NCI-H82 treated with DMSO at 0.1 percent for 48 hours (cell line): Measurements from ENCODE around the gene VAC14.

Experiments used
- DNase-seq: peaks from one replicate; lab custom pipeline; 2025; ENCODE audit not compliant: unreplicated experiment; lab: John Stamatoyannopoulos, UW

VAC14 gene

DNA sequence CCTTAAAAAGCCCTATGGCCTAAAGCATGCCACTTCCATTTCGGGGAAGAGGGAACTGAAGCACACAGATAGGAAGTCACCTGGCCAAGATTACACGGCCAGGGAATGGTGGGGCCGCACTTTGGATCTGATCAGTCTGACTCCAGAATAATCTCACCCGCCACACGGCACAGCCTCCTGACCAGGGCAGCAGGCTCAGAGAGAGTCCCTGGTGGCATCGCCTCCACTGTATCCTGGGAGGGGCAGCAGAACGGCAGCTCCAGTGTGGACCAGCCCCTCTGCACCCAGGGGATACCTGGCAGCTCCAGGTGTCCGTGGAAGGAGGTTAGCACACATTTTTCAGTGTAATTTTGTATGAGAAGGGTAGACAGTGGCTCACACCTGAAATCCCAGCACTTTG, 35.5 kb downstream of the VAC14 start:
- no peak for DNase-seq

DNA sequence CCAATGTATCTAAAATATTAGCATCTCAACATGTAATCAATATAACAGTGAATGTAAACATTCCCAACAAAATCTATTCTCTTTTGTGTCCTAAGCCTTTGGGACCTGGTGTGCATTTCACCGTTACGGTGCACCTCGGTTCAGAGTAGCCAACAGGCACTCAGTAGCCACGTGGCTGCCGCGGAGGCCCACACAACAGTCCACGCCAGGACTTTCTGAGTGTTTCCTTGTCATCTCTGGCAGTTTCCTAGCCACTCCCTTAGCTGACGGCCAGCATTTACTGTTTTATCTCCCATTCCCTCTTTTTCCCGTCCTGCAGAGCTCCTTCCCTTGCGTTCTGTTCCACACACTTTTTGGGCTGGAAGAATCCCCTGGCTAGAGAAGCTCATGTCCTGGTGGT, 36.3 kb downstream of the VAC14 start:
- no peak for DNase-seq

DNA sequence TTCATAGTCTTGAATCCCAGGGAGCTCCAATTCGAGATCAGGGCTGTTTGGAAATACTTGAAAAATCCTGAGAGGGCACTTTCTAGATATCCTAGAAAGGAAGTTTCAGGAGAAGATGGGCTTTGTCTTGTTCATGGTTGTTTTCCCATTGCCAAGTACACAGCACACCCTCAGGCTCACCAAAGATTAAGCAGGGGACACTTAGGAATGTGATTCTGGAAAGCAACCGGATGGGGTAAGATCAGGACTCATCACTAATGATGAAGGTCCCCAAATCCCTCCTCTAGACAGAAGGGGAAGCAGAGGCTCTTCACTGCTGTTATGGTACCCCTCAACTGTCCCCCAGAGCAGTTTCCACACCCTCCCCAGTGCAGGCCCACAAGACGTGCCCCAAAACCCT, 40.7 kb downstream of the VAC14 start:
- no peak for DNase-seq

DNA sequence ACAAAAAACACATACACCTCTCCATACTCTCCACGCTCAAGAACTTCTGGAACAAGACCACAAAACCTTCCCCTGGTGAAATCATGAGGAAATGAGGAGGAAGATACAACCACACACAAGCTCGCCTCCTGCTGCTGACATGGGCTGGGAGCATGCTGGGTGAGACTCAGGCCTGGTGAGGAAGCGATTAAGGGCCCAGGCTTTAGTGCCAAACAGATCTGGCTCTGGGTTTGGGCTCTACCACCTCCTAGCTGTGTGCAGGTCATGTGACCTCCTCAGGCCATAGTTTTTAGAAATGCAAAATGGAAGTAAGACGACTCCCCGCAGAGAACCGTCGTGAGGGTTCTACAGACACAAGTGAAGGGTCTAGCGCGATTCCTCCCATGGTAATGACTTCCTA, 41.3 kb downstream of the VAC14 start:
- DNase-seq: no peak

DNA sequence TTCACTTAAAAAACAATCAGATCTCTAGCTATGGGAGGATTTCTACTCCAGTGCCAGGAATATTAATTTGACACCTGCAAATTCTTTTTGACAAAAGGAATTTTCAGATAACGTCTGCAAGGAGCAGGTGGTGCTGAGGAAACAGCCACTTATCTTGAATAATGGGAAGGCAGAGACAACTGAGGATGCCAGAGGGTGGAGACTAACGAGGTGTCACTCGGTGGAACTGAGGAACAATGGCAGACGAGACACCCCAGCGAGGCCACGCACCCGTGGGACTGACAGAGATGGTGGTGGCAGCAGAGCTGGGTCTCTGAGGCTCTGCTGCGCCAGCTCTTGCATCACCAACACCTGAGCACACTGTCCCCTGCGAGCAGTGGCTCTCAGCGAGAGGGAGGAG, 42.2 kb downstream of the VAC14 start:
- DNase-seq: no peak

DNA sequence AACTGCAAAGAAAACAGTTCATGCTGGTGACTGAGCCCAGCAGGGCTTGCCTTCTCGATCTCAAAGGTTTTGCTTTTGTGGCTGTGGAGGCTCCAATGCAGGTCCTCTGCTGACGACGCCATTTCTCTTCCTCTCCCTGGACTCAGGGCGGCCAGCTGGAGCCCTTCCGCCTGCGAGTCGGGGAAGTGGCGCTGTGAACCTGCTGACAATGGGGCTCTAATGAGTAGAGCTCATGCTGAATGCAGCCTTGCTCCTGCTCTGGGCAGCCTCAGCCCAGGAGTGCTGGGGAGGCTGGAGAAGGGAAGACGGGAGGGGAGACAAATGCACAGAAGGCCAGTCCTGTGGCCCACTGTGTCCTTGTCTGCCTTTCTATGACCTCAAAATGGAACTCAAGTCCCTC, 43.8 kb downstream of the VAC14 start:
- DNase-seq: no peak

DNA sequence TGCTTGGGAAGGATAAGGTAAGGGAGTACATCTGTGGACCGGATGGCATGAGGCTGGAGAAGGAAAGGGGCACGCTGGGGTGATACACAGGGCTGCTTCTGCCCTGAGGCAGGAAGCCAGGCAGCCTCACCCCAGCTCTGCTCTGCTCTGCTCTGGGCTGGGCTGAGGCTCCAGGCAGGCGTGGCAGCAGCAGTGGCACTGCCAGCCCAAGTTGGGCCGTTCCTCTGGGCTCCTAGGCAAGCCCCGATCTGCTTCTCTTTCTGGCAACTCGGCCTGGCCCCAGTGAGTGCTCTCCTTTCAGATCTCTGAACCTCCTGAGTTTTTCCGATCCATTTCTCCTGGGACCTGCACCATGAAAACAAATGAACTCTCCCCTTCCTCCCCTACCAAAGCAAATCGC, 44.9 kb downstream of the VAC14 start:
- DNase-seq: no peak

DNA sequence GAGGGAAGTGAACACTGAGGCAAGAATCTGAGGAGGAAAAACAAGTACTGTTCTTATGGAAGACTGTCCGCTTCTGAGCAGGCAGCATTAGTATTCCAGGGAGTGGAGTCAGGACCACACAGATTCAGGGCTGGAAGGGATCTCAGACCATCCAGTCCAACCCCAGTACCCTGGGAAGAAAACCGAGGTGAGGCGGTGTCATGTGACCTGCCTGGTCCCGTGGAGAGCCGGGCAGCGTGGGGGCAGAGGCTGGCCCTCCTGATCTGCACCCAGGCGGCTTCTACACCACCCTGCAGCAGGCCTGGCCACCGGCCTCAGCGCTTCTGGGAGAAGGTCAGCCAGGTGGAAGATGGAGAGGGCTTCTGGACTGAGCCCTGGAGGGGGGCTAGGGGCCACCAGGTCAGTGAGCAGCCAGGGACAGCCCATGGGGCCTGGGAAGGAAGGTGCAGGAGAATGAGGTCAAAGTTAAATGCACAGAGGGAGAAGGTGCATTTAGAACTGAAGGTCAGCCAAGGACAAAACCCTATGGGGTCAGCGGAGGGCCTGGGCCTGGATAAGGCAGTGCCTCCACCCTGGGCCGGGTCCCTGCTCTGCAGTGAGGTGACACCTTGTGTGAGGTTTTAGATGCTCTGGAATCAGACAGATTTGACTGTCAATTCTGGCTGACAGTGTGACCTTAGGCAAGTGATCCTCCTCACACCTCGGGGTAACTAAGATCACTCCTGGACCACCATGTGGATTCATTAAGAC, 45.9 kb downstream of the VAC14 start:
- no peak for DNase-seq

DNA sequence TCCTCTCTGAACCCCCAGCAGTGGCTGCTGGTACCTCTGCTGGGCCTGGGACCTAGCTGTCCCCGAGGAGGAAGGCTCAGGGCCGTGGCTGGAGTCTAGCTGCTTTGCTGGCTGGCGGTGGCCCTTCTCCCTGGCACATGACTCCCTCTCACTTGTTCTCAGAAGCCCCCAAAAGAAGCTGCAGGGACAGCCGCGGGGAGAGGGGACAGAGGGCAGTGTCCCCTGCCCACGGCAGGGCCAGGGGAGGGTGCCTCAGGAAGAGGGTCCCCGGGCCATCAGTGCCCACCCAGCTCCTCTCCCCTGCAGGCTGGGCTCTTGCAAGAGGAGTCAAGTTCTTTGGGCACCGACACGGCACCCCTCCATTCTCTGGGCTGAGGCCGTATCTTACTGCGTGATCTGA, 46.6 kb downstream of the VAC14 start:
- DNase-seq: no peak

DNA sequence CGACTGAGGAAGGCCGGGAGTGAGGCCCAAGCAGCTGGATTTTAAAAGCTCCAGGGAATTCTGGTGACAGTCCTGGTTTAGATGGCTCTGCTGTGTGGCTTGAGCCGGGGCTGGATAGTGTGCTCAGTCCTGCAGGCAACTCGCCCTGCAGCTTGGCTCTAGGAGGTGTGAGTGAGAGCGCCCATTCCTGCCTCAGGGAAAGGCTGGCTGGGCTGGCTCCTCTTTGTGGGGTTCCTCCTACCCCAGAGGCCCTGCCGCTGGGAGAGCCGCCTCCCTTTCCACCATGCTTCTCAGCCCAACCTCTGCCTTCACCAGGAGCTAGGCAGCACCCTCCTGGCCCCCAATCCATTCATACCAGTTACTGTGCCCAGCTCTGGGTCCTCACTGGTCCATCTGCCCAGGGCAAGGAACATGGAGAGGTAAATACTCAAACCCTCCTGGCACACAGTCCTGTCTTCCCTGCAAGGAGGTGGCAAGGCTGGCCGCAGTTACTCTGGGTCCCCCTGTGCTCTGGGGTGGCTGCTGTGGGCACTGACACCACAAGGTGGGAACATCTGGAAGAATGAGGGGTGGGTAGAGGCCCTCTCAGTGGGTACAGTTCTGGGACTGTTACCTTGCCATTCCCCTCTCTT, 47.1 kb downstream of the VAC14 start:
- no peak for DNase-seq

DNA sequence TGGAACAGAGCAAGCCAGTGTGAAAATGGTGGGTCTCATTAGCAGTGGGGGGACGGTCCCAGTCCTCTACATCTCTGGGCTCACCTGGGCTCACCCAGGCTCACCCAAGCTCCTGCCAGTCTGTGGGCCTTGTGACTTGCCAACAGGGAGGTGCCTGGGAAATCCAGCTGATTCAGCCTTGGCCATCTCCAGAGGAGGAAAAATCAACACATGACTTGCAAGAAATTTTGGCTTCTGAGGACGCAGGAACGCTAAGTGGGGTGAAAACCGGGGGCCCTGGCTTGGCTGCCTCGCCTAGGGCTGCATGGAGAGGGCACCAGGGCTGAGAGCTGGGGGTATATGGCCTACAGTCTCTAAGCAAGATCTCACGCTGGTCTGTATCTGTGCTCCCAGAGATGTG, 47.7 kb downstream of the VAC14 start:
- DNase-seq: no peak

DNA sequence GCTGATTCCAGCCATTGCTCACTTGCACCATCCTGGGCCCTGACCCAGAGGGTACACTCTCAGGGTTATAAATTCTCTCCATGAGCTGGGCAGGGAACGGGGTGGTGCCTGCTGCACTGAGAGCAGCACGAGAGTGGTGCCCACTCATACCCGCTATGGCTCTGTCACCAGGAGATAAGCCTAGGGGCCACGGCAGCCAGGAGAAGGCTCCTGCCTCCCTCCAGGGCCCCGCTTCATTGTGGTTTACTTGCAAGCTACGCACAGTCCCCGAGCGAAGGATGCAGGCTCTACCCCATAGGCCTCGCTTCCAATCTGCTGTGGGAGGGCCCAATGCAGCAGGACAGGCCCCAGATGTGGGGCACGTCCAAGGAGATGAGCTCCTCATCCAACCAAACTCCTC, 48.5 kb downstream of the VAC14 start:
- no peak for DNase-seq

DNA sequence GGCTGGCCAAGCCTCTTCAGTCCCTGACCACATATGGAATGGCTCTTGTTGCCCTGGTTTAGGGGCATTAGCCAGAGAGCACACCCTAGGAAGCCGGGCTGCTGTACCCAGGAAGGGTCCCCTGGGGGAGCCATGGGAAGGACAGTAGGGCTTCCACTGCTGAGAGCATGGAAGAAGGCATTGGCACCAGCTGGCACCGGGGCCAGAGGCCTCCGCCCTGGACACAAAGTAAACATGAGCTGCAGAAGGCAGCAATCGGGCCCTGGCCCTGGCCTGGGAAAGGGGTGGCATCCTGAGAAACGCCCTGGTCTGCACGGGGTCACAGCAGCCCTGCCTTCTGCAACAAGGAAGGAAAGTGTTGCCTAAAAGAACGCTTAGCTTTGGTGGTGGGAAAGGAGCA, 49.4 kb downstream of the VAC14 start:
- DNase-seq: no peak

DNA sequence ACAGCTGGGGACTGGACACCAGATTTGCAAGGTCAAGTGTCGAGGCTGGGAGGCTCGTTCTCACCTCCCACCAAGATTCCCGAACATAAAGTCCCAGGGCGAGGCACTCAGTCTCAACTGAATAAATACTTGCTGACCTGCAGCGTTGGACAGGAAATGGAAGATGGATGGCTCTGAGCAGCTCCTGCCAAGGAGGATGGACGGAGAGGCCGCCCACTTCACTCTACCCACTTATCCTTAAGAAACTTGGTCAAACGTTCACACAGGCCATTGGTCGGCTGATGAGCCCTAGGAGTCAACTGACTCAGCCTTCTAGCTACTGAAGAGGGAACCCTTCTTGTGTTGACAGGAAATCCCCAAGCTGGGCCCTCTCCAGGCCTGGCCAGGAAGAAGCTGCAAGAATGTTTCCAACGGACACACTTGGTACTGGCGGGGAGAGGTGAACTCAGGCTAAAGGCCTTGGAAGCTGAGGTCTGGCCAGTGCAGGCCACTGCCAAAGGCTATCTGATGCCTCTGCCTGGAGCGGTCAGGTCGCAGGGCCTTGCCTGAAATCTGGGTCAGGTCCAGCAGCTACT, 50.0 kb downstream of the VAC14 start:
- no peak for DNase-seq

DNA sequence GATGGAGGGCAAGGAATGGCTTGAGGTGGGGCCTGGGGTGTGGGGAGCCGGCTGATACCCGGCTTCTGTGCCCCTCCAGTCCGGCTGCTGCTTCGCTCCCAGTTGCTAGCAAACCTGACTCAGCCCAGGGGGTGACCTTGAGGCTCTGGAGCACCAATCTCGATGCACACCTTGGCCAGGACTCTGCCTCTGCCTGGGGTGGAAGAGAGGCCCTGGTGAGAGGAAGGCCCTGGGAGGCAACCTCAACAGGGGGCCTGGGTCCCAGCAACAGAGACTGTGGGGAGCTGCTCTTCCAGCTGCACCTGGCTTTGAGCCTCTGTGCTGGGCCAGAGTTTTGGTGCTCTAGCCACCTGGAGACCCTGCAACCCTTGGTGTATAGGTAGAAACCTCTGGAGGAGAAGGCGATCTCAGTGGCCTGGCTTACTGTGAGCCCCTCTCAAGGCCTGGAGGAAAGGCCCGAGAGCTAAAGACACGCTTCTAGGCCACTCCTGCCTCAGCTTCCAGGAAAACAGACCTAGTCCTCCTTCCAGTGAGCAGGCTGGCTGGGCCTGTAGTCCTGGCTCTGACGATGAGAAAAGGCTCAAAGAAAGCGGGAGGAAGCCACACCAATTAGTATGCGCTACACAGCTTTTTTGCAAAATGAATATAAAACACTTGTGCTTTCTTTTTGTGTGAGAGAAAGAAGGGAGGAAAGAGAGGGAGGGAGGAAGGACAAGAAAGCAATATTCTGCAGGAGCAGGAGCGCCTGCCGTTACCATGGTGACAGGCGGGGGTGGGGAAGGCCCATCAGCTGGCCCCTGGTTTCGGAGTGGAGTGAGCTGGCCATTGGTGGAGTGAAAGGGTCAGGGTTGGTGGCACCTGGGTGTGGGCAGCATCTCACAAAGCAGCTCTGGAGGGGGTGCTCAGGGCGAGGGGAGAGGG, 51.0 kb downstream of the VAC14 start:
- DNase-seq: no peak

DNA sequence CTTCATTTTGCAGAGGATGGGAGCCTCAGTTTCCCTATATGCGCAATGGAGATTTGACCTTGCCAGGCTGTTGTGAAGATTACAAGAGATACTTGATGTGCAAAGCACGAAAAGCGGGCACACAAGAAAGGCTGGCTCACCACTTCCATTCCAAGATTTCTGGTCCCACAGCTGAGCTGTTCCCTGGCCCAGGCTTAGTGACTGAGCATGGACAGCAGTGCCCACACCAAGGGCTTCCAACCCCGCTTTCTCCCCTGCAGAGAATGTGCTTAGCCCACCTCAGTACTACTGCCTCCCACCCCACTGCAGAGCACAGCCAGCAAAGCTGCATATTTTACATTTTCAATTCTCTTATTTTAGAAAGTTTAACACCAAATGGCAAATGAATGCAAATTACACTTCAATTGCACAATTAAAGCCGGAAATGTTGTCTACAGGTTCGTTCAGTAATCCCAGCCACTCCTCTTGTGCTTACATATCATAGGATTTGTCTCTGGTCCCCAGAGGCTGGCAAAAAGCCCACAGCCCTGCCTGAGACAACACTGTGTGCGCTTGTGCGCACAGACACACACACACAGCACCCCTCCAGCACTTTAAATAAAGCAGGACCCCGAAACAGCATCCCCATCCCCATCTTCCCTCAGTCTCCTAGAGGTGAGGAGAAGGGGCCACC, 51.8 kb downstream of the VAC14 start:
- no peak for DNase-seq

DNA sequence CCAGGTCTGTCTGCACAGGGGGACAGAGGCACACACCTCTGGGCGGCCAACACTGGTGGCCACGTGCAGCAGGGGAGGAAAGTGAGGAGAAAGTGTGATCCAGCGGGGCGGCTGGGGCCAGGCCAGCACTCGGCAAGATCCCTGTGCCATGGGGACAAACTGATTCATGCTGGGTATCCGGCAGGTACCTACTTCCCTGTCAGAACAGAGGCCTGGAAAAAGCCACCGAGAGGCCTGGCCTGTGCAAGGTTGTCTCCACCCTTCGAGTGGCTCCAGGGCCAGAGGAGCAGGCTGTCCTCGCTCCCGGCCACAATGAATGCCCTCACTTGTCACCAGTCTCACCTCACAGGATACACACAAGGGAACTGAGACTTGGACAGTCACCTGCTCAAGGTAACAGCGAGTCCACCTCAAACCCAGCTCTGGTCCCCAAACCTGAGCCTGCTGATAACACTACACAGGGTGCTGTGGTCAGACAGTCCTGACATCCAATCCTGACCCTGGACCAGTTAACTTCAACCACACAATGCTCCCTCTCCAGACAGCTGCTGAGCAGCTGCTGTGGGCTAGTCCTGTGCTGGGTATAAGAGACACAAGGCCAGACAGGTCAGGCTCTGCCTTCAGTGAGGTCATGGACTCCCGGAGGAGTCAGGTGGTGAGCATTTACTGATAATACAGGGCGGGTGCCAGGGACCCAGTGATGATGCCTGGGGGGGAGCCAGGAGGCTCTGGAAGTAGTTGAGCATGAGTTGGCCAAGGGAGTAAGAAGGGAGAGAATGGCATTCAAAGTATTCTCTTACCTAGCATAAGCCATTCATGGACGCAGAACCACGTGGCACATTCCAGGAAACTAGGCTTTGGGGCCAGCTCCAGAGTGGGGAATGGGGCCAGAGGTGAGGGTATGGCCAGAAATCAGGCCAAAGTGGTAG, 53.0 kb downstream of the VAC14 start:
- no peak for DNase-seq

DNA sequence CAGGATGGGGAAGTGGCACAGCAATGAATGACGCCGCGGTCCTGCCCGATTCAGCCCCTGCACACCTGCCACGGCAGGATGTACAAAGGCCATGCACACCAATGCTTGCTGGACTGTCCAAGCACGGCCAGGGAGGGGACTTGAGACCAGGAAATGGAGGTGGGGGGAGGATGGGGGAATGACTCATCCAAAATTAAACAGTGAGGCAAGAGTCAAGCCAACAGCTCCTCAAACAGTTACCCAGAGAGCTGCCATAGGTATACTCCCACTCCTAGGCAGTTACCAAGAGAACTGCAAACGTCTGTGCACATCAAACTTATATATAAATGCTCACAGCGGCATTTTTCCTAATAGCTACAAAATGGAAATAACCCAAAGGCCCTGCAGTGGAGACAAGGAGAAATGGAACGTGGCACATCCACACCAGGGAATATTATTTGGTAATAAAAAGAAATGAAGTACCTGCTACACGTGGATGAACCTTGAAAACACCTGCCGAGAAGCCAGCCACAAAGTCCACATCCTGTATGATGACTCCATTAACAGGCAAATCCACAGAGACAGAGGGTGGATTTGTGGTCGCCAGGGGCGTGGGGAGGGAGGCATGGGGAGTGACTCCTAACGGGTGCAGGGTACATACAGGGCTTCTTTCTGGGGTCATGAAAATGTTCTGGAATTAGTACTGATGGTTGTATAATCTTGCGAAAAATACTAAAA, 54.1 kb downstream of the VAC14 start:
- DNase-seq: no peak

DNA sequence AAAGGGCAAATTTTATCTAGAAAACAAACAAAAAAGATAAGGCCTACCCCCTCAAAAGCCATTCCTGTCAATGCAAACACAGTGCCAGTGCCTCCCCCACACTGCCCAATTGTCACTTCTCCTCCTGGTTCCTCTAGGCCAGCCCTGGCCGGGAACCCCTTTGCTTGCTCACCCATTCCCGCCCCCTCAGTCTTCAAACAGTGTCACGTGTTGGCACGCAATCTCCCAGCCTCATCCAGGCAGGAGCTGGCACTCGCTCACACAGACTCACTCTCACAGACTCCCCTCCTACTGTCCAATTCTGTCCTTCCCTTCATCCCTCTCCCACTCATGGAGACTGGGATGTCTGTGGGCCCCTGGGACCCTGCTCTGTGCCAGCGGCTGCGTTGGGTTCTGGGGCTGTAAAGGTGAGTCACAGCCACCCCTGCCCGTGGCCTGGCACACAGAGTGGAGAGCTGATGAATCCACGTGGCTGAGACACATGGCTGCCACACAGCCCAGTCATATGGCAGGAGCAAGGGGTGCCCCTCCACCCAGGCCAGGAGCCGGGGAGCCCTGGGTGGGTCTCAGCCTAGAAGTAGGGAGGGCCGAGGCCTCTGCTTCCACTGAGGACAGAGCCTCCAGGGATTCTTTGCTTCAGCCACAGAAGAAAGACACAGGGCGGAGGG, 54.8 kb downstream of the VAC14 start:
- no peak for DNase-seq
